CD4-positive, alpha-beta T cell treated with Interleukin-17A for 1 hour (primary cell): ENCODE measurements around the gene WT1.
"Not testable (repeated sequence)": the region's sequence is repeated elsewhere in the genome, so short reads cannot be mapped to it uniquely, and the experiment has no call there.

ENCODE experiments used
- DNase-seq: peaks from one replicate; pipeline ENCODE4 v3.0.0-alpha.2; 2020

WT1 gene

GRCh38 chr11:32435511-32435941 lies at the start of gene WT1:
WT1 (minus strand) TSS chr11:32435539.
- no peak for DNase-seq

- no peak for DNase-seq
These were observed 44.0 kb upstream of the WT1 start for GRCh38 chr11:32479291-32479690.

- DNase-seq, result no peak
These were observed 43.0 kb upstream of the WT1 start for GRCh38 chr11:32478277-32478731.

- DNase-seq, result no peak
These were observed 38.1 kb upstream of the WT1 start for GRCh38 chr11:32473282-32473909.

GRCh38 chr11:32472226-32472625 lies 36.9 kb upstream of the WT1 start:
- no peak for DNase-seq

GRCh38 chr11:32471544-32471943 lies 36.2 kb upstream of the WT1 start:
- not testable (repeated sequence) for DNase-seq

GRCh38 chr11:32469791-32470190 lies 34.5 kb upstream of the WT1 start:
- no peak for DNase-seq

- no peak for DNase-seq
These were observed 31.1 kb upstream of the WT1 start for GRCh38 chr11:32466279-32466915.

- DNase-seq, result no peak
These were observed 28.7 kb upstream of the WT1 start for GRCh38 chr11:32464078-32464477.

GRCh38 chr11:32462011-32462690 lies 26.8 kb upstream of the WT1 start:
- no peak for DNase-seq

- no peak for DNase-seq
These were observed 21.5 kb upstream of the WT1 start for GRCh38 chr11:32456864-32457263.

- no peak for DNase-seq
These were observed 19.7 kb upstream of the WT1 start for GRCh38 chr11:32454993-32455392.

GRCh38 chr11:32451808-32452207 lies 16.5 kb upstream of the WT1 start:
- DNase-seq, result no peak

- no peak for DNase-seq
These were observed 15.0 kb upstream of the WT1 start for GRCh38 chr11:32450372-32450771.

GRCh38 chr11:32448232-32448631 lies 12.9 kb upstream of the WT1 start:
- no peak for DNase-seq

- no peak for DNase-seq
These were observed 11.9 kb upstream of the WT1 start for GRCh38 chr11:32447252-32447651.

GRCh38 chr11:32446227-32446626 lies 10.9 kb upstream of the WT1 start:
- DNase-seq, result no peak

GRCh38 chr11:32444186-32444585 lies 8.8 kb upstream of the WT1 start:
- DNase-seq, result no peak

- no peak for DNase-seq
These were observed 5.6 kb upstream of the WT1 start for GRCh38 chr11:32440916-32441315.

- no peak for DNase-seq
These were observed 5.1 kb upstream of the WT1 start for GRCh38 chr11:32440312-32440908.

- DNase-seq, result no peak
These were observed 4.3 kb upstream of the WT1 start for GRCh38 chr11:32439501-32440210.

- no peak for DNase-seq
These were observed 3.6 kb upstream of the WT1 start for GRCh38 chr11:32438866-32439489.
